HG03460 (cell line): ENCODE measurements around the gene CFDP1.
A peak's percentile ranks its signal among the peaks of the same experiment; 100 is the strongest.

Experiments used
- ATAC-seq: cut with Tn5 transposase; IDR thresholded peaks from one replicate; pipeline ENCODE4 v1.9.1; 2021; ENCODE audit not compliant: unreplicated experiment

Gene CFDP1

GRCh38 chr16:75323933-75324332 lies 109.4 kb downstream of the CFDP1 start:
- no peak for ATAC-seq

DNA sequence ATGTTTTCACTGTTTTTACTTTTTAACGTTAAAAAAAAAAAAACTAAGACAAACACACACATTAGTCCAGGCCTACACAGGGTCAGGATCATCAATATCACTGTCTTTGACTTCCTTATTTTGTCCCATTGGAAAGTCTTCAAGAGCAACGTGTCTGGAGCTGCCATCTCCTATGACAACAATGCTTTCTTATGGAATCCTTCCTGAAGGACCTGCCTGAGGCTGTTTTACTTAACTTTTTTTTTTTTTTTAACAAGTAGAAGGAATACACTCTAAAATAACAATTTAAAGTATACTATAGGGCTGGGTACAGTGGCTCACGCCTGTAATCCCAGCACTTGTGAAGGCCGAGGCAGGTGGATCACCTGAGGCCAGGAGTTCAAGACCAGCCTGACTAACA lies 110.1 kb downstream of the CFDP1 start:
- ATAC-seq = no peak

DNA sequence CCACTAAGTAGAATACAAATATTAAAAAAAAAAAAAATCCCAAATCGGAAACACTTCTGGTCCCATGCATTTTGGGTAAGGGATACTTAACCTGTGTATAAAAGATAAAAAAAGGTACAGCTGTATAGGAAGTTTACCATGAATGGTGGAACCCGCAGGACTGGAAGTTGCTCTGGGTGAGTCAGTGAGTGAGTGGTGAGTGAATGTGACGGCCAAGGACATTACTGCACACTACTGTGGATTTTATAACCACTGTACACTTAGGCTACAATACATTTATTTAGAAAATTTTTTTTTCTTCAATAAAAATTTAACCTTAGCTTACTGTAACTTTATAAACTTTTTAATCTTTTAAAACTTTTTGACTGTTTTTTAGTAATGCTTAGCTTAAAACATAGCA lies 110.6 kb downstream of the CFDP1 start:
- no peak for ATAC-seq

- ATAC-seq = no peak
These were observed 112.9 kb downstream of the CFDP1 start for GRCh38 chr16:75320435-75320834.

- peak; percentile 82 for ATAC-seq
These were observed 113.5 kb downstream of the CFDP1 start for GRCh38 chr16:75319513-75320411.

- no peak for ATAC-seq
These were observed 114.6 kb downstream of the CFDP1 start for GRCh38 chr16:75318737-75319136.

DNA sequence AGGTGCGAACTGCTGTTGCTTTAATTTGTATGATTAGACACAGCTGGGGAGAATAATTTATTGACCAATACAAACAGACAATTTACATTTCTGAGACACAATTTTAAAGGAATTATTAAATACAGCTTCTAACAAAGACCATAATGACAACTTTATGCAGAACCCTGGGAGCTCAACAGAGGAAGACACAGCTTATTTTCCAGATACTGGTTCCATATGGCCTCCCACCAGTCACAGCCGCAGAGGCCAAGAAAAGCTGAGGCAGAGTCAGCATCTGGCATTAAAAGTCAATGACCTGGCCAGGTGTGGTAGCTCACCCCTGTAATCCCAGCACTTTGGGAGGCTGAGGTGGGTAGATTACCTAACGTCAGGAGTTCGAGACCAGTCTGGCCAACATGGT lies 115.8 kb downstream of the CFDP1 start:
- no peak for ATAC-seq

GRCh38 chr16:75317101-75317522 lies 116.2 kb downstream of the CFDP1 start:
- no peak for ATAC-seq

- ATAC-seq = no peak
These were observed 117.6 kb downstream of the CFDP1 start for GRCh38 chr16:75315539-75316306.

DNA sequence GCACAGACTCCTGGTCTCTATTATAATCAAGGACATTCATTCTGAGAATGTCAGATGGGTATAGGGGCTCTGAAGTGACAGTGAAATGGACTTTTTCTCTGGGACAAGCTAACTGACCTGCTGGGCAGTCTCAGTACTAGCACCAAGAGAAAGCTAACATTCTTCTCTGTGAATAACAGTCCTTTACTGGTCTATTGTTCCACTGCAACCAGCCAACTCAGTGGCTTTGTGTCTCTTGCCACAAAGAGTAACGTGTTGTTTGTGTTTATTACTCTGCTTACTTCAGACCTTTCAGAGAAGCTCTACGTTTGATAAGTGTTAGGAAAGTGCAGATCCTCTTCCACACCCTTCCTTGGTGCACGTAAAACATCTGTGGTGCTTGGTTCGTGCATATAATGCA lies 120.4 kb downstream of the CFDP1 start:
- ATAC-seq = no peak

GRCh38 chr16:75311383-75311938 lies 121.8 kb downstream of the CFDP1 start:
- ATAC-seq = no peak

DNA sequence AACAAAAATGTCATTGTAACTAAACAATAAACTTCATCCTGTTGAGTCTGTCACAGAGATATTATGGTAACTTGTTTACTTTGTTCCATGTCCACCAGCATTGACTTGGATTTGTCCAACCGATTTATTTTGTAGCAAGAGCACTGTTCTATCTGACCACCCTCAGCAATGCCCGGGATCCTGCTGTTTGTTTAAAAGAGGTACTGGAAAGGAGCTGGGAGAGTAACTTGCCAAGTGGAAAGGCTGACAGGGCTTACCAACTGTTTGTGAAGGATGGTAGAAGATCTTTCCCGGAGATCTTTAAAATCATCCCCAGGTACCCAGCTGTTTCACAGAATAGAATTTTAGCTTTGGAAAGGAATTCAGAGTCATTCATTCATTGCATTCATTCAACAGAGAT lies 122.8 kb downstream of the CFDP1 start:
- ATAC-seq = no peak

- no peak for ATAC-seq
These were observed 123.3 kb downstream of the CFDP1 start for GRCh38 chr16:75309899-75310430.

DNA sequence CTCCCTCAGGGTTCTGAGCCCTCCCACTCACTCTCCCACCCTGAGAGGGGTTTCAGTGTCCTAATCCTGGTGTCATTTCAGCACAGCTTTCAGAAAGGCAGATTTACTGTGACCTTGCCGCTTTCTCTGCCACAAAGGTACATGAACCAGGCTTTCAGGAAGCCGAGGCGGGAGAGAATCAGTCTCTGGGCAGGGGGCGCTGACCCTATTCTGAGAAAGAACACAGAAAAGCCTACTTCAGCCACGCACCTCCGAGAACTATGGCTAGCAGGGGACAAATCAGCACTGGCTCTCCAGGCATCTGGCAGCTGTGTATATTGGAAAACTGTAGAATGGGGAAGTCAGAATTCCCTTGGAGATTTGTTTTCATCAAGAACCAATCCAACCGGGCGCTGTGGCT lies 124.1 kb downstream of the CFDP1 start:
- no peak for ATAC-seq

DNA sequence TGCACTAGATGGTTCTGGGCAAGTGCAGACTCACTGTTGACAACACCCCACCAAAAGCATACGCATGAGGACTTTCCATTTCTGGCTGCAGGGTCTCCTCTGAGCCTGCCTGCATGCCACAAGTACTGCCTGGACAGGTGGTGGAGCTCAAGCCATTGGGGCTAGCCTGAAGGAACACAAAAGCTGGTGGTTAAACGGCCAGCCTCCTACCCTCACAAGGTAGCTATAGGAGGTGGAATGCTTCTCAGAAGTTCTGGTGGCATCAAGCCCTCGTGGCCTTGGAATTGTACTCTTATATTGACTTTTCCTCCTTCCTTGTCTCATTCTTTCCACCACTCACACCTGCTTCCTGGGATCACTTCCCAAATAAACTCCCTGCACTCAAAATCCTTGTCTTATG lies 125.3 kb downstream of the CFDP1 start:
- no peak for ATAC-seq

DNA sequence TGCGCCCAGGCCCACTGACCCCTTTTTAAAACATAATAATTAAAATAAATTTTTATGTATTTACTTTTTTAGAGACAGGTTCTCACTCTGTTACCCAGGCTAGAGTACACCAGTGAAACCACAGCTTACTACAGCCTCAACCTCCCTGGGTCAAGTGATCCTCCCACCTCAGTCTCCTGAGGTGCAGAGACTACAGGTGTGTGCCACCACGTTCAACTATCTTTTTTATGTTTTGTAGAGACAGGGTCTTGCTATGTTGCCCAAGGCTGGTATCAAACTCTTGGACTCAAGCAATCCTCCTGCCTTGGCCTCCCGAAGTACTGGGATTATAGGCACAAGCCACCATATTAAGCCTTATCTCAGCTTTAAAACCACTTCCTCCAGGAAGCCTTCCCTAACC lies 125.8 kb downstream of the CFDP1 start:
- no peak for ATAC-seq

DNA sequence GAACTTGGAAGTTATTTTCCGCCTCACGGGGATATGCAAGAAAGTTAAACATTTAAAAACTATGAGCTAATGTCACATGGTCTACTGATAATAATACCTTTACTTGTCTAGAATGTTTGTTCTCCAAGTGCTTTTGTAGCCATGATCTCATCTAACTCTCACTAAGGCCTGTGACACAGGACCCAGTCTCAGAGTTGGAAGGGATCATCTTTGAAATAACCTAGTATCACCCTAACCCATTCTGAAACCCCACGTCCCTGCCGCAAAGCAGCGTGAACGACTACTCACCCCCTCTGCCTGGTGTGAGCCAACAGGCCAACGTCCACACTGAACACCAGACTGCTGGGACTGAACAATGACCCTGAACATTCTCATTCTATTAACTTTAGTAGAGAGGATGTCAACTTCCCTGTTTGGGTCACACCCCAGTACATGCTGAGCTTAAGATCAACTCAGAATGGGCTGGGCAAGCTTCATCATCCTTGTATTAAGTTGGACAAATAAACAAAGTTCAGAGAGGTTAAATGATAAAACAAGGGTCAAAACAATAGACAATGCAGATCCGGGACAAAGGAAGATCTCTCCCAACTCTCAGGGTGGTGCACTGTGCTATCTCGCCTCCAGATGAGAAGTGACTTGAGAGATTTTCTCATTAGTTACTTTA lies 127.1 kb downstream of the CFDP1 start:
- no peak for ATAC-seq

- peak; percentile 82 for ATAC-seq
These were observed 127.8 kb downstream of the CFDP1 start for GRCh38 chr16:75305364-75306098.

DNA sequence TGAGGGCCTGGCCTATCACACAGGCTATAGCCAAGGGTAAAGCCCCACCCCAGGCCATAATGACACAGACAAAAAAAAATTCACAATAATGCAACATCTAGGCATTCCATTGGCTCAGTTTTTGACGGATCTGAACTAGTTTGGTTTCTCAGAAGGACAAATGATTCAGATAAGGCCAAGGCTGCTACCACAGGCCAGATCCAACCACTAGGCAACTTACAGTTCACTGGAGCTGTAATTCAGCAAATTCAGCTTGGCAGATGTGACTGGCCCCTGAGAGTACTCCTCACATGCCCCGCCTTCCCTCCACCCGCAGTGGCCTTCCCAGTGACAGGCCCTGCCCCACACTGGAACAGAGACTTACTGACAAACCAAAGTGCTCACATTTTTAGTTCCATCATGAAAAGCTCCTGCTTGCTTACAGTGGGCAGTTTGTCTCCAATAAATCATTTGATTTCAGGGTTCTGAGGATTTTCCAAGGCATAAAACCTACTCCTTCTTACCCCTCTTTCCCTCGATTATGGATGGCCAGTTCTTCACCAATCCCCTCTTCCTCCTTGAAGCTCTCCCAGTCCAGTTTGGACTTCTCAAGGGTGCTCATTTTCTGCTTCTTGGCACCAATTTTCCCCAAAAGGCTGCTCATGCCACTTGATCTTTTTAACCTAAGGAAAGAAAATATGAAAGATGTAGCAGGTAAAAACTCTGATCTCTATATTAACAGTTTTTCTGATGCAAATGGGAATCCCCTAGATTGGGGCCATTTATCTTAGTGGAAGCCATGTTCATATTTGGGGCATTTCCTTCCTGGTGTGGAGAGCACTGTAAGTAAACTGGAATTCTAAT lies 128.6 kb downstream of the CFDP1 start:
- no peak for ATAC-seq
